Heart left ventricle (tissue), 16 donors: ENCODE measurements around the gene APEH. TPM values are rescaled to one million over a fixed set of nuclear protein-coding genes. Genes with fewer than 3 reads are reported as not detected.

Experiments
- ATAC-seq, 4 donors: fragments of 200-7000 bp; cut with Tn5 transposase; one replicate each; pipeline ENCODE4 v1.9.1; 2020 to 2022; ENCODE audit warnings: moderate library complexity in 4 of 4, mild to moderate bottlenecking in 3 of 4, moderate number of reproducible peaks in 1 of 4
- DNase-seq, 5 donors: peaks; one replicate each; pipeline ENCODE4 v3.0.0-alpha.2; 2020
- H3K27ac ChIP-seq, 12 donors: fragments of 200-600 bp; sonication (generic) in 4 of 12; one replicate each; pipeline versions ENCODE4 v1.5.0 to v1.8.0; 2016 to 2022; ENCODE audit warnings: mild to moderate bottlenecking in 2 of 12
- H3K27me3 ChIP-seq, 9 donors: fragments of 200-600 bp; sonication (generic) in 2 of 9; one replicate each; pipeline versions ENCODE4 v1.5.1 to v1.8.0; 2016 to 2022; ENCODE audit warnings: mild to moderate bottlenecking in 3 of 9
- H3K36me3 ChIP-seq, 9 donors: fragments of 200-600 bp; sonication (generic) in 2 of 9; one replicate each; pipeline versions ENCODE4 v1.5.0 to v1.8.0; 2018 to 2022; ENCODE audit warnings: mild to moderate bottlenecking in 2 of 9
- H3K4me1 ChIP-seq, 12 donors: fragments of 200-600 bp; sonication (generic) in 4 of 12; one replicate each; pipeline versions ENCODE4 v1.5.0 to v1.8.0; 2016 to 2022; ENCODE audit warnings: mild to moderate bottlenecking in 3 of 12
- H3K4me3 ChIP-seq, 12 donors: fragments of 200-600 bp; sonication (generic) in 4 of 12; one replicate each; pipeline versions ENCODE4 v1.5.0 to v1.8.0; 2017 to 2022; ENCODE audit warnings: mild to moderate bottlenecking in 9 of 12, moderate library complexity in 4 of 12
- H3K9me3 ChIP-seq, 12 donors: fragments of 200-600 bp; sonication (generic) in 4 of 12; one replicate each; pipeline versions ENCODE4 v1.5.0 to v1.8.0; 2016 to 2022; ENCODE audit warnings: mild to moderate bottlenecking in 1 of 12
- POLR2A ChIP-seq, 2 donors: fragments of 450-650 bp; IDR thresholded peaks; one replicate each; pipeline ENCODE4 v1.6.1; 2017; ENCODE audit warnings: antibody characterized with exemption in 2 of 2, mild to moderate bottlenecking in 2 of 2, moderate library complexity in 2 of 2
- WGBS, 4 donors: extraction: QIAGEN DNeasy Blood & Tissue Kit in 2 of 4; methylation state at CpG; one replicate each; pipeline versions ENCODE4 v1.1.5 to v1.1.7; 2013 to 2018; 5-methylcytosine and 5-hydroxymethylcytosine counted together
- intact Hi-C, 10 donors: fragments of 100-400 bp; cut with DNase I; formaldehyde crosslinking; loops; one replicate each; pipeline versions ENCODE4 v1.11.1 to v1.14.2; 2022
- polyA plus RNA-seq, 2 donors: library from polyadenylated mRNA; stranded (reverse); fragments of 200-250 nt; gene quantifications; one replicate each; pipeline ENCODE4 v1.2.3, GENCODE V29; 2013
- total RNA-seq, 9 donors: library from RNA; depleted of rRNA in 2 of 9; stranded (reverse); fragments of >200 nt in 2 of 9; fragmentation: NEBNext Ultra II Directional in 3 of 9; extraction: Animal tissue kit (Norgen Biotek cat#: 25700) in 3 of 9; gene quantifications; one replicate each; pipeline versions ENCODE4 v1.1.0 to v1.2.4, GENCODE V29; 2016 to 2023
- TF ChIP-seq, protein P1 (sequence below), 12 donors: fragments of 200-600 bp; sonication (generic) in 4 of 12; IDR thresholded peaks; one replicate each; pipeline versions ENCODE4 v1.5.0 to v1.8.0; 2018 to 2022; ENCODE audit warnings: antibody characterized with exemption in 12 of 12, mild to moderate bottlenecking in 5 of 12
- donor health status: ischemic (EF 13 %, LVEDD 7.1; RV severe dilation, severe dysfunction).
- donor health status: healthy with polysubstance abuse.
- donor health status: DM: no; HTN: yes; CAD: no.
- donor health status: DM: no; HTN: no; CAD: no.
- donor health status: ischemic (EF 25% LVEDD 6.9; RV normal size, moderate dysfunction).
- donor health status: ischemic (EF 25% LVEDD 5.7; RV mildly dilated, moderate dysfunction).
- donor health status: healthy.
- donor health status: DM: yes; HTN: yes; CAD: no.
- donor health status: ischemic (EF 35%, LVEDD 5.7; RV mildly dilated, moderate dysfunction).
- donor health status: nonischemic (EF 11% LVEDD 7.7; RV severe dilation, severe dysfunction).
- donor health status: DM: yes; HTN: yes; CAD: no.
- donor health status: PGD.
- donor health status: ischemic (EF 29% LVEDD 5.4; RV normal size, mild dysfunction).
- donor health status: nonischemic (EF 23%, LVEDD 6.1; RV moderate dilation, normal function).

The APEH gene
- total and polyA plus RNA-seq, 11 donors = 18.3 to 136 (median 102) TPM

DNA sequence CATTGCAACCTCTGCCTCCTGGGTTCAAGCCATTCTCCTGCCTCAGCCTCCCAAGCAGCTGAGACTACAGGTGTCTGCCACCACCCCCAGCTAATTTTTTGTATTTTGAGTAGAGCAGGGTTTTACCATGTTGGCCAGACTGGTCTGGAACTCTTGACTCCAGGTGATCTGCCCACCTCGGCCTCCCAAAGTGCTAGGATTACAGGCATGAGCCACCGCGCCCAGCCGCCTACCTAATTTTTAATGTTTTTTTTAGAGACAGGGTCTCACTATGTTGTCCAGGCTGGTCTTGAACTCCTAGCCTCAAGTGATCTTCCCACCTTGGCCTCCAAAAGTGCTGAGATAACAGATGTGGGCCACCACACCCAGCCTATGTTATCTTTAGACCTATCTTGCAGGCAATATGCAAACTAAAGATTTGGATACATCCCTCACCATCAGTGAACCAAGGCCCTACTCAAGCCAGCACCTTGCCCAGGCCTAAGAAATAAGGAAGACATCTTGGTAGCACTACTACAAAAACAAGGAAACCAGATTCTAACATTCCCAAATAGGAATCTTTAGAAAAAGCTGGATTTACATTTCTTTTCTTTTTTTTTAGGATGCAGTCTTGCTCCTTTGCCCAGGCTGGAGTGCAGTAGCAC, 55.9 kb downstream of the APEH start:
- H3K27ac ChIP-seq = no peak overlapping the region
- peaks cover 0 to 95% (median 87%) of the 10 kb centered on the region in 9 donors for H3K36me3 ChIP-seq
- no peak for TF ChIP-seq POLR2A (IDR thresholded peaks at IDR 0.05)
- TF ChIP-seq, protein P1, sequence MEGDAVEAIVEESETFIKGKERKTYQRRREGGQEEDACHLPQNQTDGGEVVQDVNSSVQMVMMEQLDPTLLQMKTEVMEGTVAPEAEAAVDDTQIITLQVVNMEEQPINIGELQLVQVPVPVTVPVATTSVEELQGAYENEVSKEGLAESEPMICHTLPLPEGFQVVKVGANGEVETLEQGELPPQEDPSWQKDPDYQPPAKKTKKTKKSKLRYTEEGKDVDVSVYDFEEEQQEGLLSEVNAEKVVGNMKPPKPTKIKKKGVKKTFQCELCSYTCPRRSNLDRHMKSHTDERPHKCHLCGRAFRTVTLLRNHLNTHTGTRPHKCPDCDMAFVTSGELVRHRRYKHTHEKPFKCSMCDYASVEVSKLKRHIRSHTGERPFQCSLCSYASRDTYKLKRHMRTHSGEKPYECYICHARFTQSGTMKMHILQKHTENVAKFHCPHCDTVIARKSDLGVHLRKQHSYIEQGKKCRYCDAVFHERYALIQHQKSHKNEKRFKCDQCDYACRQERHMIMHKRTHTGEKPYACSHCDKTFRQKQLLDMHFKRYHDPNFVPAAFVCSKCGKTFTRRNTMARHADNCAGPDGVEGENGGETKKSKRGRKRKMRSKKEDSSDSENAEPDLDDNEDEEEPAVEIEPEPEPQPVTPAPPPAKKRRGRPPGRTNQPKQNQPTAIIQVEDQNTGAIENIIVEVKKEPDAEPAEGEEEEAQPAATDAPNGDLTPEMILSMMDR (IDR thresholded peaks at IDR 0.05) = no peak
- no peak for ATAC-seq
- DNase-seq = peak in 1 of 5 donors; percentile 1
- peaks cover 0 to 5% (median 0%) of the 10 kb centered on the region in 12 donors for H3K4me1 ChIP-seq
- WGBS, 4 donors = 96 to 99% (median 98%) methylated on average over 4 of the region's 4 CpGs
- no peak overlapping the region for H3K4me3 ChIP-seq
- no peaks in the 10 kb centered on the region for H3K27me3 ChIP-seq
- no peaks in the 10 kb centered on the region for H3K9me3 ChIP-seq
- intact Hi-C loops = no loop called here

DNA sequence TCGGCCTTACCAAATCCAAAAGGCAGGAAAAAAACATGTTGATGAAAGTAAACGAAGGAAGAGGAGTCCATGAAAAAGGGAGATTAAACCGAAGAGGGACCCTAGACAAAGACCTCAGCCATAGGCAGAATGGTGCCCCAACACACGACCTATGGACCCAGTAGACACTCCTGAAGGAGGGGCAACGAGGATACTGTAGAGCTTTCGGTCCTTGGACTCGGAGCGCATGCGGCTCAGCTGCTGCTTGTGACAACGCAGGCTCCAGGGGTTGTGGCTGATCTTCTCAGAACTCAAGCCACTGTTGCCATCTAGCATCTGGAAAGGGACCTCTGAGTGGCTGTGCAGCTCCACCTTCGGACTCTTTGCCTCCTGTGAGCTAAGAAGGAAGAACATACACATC, 58.4 kb downstream of the APEH start:
- TF ChIP-seq, protein P1 (IDR thresholded peaks at IDR 0.05) = no peak
- TF ChIP-seq POLR2A (IDR thresholded peaks at IDR 0.05) = no peak
- H3K4me1 ChIP-seq = peaks cover 0 to 5% (median 0%) of the 10 kb centered on the region in 12 donors
- no peak overlapping the region for H3K4me3 ChIP-seq
- DNase-seq = no peak
- peaks cover 0 to 98% (median 89%) of the 10 kb centered on the region in 9 donors for H3K36me3 ChIP-seq
- no peak overlapping the region for H3K27ac ChIP-seq
- 90 to 96% (median 91%) methylated on average over 11 of the region's 11 CpGs for WGBS, 4 donors
- no peaks in the 10 kb centered on the region for H3K9me3 ChIP-seq
- H3K27me3 ChIP-seq = no peaks in the 10 kb centered on the region
- no peak for ATAC-seq
- intact Hi-C loops = no loop called here

DNA sequence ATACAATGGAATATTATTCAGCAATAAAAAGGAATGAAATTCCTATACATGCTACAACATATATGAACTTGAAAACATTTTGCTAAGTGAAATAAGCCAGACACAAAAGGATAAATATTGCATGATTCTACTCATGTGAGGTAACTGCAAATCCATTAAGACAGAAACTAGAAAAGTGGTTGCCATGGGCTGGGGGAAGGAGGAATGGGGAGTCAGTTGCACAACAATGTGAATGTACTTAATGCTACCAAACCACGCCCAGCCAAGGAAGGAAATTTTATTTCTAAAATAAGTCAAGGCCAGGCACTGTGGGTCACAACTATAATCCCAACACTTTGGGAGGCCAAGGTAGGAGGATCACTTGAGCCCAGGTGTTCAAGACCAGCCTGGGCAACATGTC, 59.4 kb downstream of the APEH start:
- peaks cover 0 to 99% (median 91%) of the 10 kb centered on the region in 9 donors for H3K36me3 ChIP-seq
- H3K27me3 ChIP-seq = no peaks in the 10 kb centered on the region
- H3K4me1 ChIP-seq = peaks cover 0 to 5% (median 0%) of the 10 kb centered on the region in 12 donors
- 86 to 93% (median 89%) methylated on average over 1 of the region's 1 CpG for WGBS, 4 donors
- H3K9me3 ChIP-seq = no peaks in the 10 kb centered on the region
- H3K27ac ChIP-seq = no peak overlapping the region
- ATAC-seq = no peak
- TF ChIP-seq, protein P1 (IDR thresholded peaks at IDR 0.05) = no peak
- no peak for TF ChIP-seq POLR2A (IDR thresholded peaks at IDR 0.05)
- intact Hi-C loops = no loop called here
- DNase-seq = no peak
- no peak overlapping the region for H3K4me3 ChIP-seq

Other genes with a start within 250 kb of the APEH start
- 10 to 100 TPM in 7 of 9 donors, 1 to 10 TPM in 2; 4.7 to 21.0 (median 18.8) TPM for gene NICN1, start 245.0 kb upstream of the APEH start, total RNA-seq
- gene NICN1, start 245.0 kb upstream of the APEH start, polyA plus RNA-seq = 10 to 100 TPM in 1 of 2 donors, 1 to 10 TPM in 1; 8.2 to 11.8 TPM
- 100 to 1,000 TPM; 122 to 218 (median 141) TPM for gene DAG1, start 204.1 kb upstream of the APEH start, total RNA-seq
- gene DAG1, start 204.1 kb upstream of the APEH start, polyA plus RNA-seq = 100 to 1,000 TPM in 1 of 2 donors, 10 to 100 TPM in 1; 39.9 to 124 TPM
- gene BSN, start 119.9 kb upstream of the APEH start, total RNA-seq = 1 to 10 TPM in 5 of 9 donors, under 1 TPM in 4; 0.12 to 1.6 (median 1.0) TPM
- gene BSN, start 119.9 kb upstream of the APEH start, polyA plus RNA-seq = under 1 TPM; 0.19 to 0.42 TPM
- 10 to 100 TPM in 1 of 9 donors, 1 to 10 TPM in 8; 1.8 to 29.4 (median 3.2) TPM for gene MST1, start 15.1 kb downstream of the APEH start, total RNA-seq
- gene MST1, start 15.1 kb downstream of the APEH start, polyA plus RNA-seq = 1 to 10 TPM; 2.0 to 4.4 TPM
- 10 to 100 TPM; 44.6 to 61.4 (median 49.5) TPM for gene RNF123, start 15.2 kb downstream of the APEH start, total RNA-seq
- gene RNF123, start 15.2 kb downstream of the APEH start, polyA plus RNA-seq = 10 to 100 TPM; 27.7 to 28.5 TPM
- gene AMIGO3, start 45.3 kb downstream of the APEH start, total RNA-seq = 1 to 10 TPM in 1 of 9 donors, under 1 TPM in 2, not detected in 6; 0.14 to 1.4 (median 0.40) TPM
- under 1 TPM; 0.69 to 0.76 TPM for gene AMIGO3, start 45.3 kb downstream of the APEH start, polyA plus RNA-seq
- 10 to 100 TPM in 8 of 9 donors, 1 to 10 TPM in 1; 9.4 to 21.8 (median 13.7) TPM for gene GMPPB, start 49.6 kb downstream of the APEH start, total RNA-seq
- 10 to 100 TPM in 1 of 2 donors, 1 to 10 TPM in 1; 7.6 to 53.7 TPM for gene GMPPB, start 49.6 kb downstream of the APEH start, polyA plus RNA-seq
- 10 to 100 TPM; 12.6 to 36.6 (median 20.4) TPM for gene IP6K1, start 112.2 kb downstream of the APEH start, total RNA-seq
- 10 to 100 TPM in 1 of 2 donors, 1 to 10 TPM in 1; 8.9 to 29.3 TPM for gene IP6K1, start 112.2 kb downstream of the APEH start, polyA plus RNA-seq
- gene CDHR4, start 125.5 kb downstream of the APEH start, total RNA-seq = not detected
- gene CDHR4, start 125.5 kb downstream of the APEH start, polyA plus RNA-seq = not detected
- gene INKA1, start 128.9 kb downstream of the APEH start, total RNA-seq = 1 to 10 TPM; 1.1 to 5.0 (median 3.3) TPM
- gene INKA1, start 128.9 kb downstream of the APEH start, polyA plus RNA-seq = 1 to 10 TPM; 3.0 to 4.2 TPM
- 10 to 100 TPM; 13.7 to 72.1 (median 22.1) TPM for gene UBA7, start 139.6 kb downstream of the APEH start, total RNA-seq
- gene UBA7, start 139.6 kb downstream of the APEH start, polyA plus RNA-seq = 10 to 100 TPM in 1 of 2 donors, 1 to 10 TPM in 1; 8.5 to 22.8 TPM
- 1 to 10 TPM in 3 of 9 donors, under 1 TPM in 5, not detected in 1; 0.37 to 6.3 (median 0.99) TPM for gene TRAIP, start 182.2 kb downstream of the APEH start, total RNA-seq
- gene TRAIP, start 182.2 kb downstream of the APEH start, polyA plus RNA-seq = 1 to 10 TPM in 1 of 2 donors, under 1 TPM in 1; 0.72 to 1.3 TPM
- not detected for gene CAMKV, start 195.6 kb downstream of the APEH start, total RNA-seq
- gene CAMKV, start 195.6 kb downstream of the APEH start, polyA plus RNA-seq = not detected
- 1 to 10 TPM in 8 of 9 donors, under 1 TPM in 1; 0.79 to 8.9 (median 1.8) TPM for gene MST1R, start 229.5 kb downstream of the APEH start, total RNA-seq
- 1 to 10 TPM; 1.0 to 2.5 TPM for gene MST1R, start 229.5 kb downstream of the APEH start, polyA plus RNA-seq